ENCODE data around the gene CYTH4.

DNA sequence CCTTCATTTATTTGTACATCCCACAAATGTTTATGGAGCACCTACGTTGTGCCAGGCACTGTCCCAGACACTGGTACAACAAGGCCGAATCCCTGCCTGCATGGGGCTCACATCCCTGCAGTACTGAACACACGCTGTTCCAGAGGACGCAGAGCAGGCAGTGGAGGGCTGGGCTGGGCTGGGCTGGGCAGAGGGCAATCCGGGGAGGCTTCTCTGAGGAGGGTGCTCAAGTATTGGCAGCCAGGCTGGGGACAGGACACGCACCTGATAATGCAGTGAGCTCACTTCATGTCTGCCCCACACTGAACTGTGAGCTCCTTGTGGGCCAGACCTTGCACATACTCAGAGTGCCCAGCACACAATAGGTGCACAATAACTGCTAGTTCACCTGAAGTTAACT, 34.1 kb downstream of the CYTH4 start:
- TF ChIP-seq CTCF (conservative IDR thresholded peaks at IDR 0.05; ENCODE audit: low read depth in 2 of 2) (no peak), STAT1 (IDR thresholded peaks at IDR 0.05; ENCODE audit: unreplicated experiment) (no peak)

Data from GM23338 (cell line).